ENCODE measurements around the gene FLOT2.
"Not testable (repeated sequence)": the region's sequence is repeated elsewhere in the genome, so short reads cannot be mapped to it uniquely, and the experiment has no call there.

Gene FLOT2

GRCh38 chr17:28896884-28897768 is at the start of gene FLOT2:
TSS of gene FLOT2 (minus strand) at chr17:28897733. CDS start at chr17:28897574, 159 bp downstream.
- peak; percentile 64 for DNase-seq (ENCODE audit: low spot score)

GRCh38 chr17:28946239-28946638 is 48.7 kb upstream of the FLOT2 start:
- DNase-seq (ENCODE audit: low spot score): no peak

- DNase-seq (ENCODE audit: low spot score): peak; percentile 71
These were observed 47.6 kb upstream of the FLOT2 start for GRCh38 chr17:28944862-28945741.

GRCh38 chr17:28944343-28944742 is 46.8 kb upstream of the FLOT2 start:
- no peak for DNase-seq (ENCODE audit: low spot score)

GRCh38 chr17:28942925-28943324 is 45.4 kb upstream of the FLOT2 start:
- no peak for DNase-seq (ENCODE audit: low spot score)

- DNase-seq (ENCODE audit: low spot score): no peak
These were observed 43.7 kb upstream of the FLOT2 start for GRCh38 chr17:28941251-28941650.

GRCh38 chr17:28940675-28941074 is 43.1 kb upstream of the FLOT2 start:
- DNase-seq (ENCODE audit: low spot score): no peak

- no peak for DNase-seq (ENCODE audit: low spot score)
These were observed 42.6 kb upstream of the FLOT2 start for GRCh38 chr17:28940142-28940541.

GRCh38 chr17:28938552-28938951 is 41.0 kb upstream of the FLOT2 start:
- no peak for DNase-seq (ENCODE audit: low spot score)

GRCh38 chr17:28937044-28937729 is 39.7 kb upstream of the FLOT2 start:
- no peak for DNase-seq (ENCODE audit: low spot score)

GRCh38 chr17:28935744-28936460 is 38.4 kb upstream of the FLOT2 start:
- DNase-seq (ENCODE audit: low spot score): no peak

- DNase-seq (ENCODE audit: low spot score): not testable (repeated sequence)
These were observed 37.0 kb upstream of the FLOT2 start for GRCh38 chr17:28934508-28934907.

GRCh38 chr17:28929787-28930186 is 32.3 kb upstream of the FLOT2 start:
- DNase-seq (ENCODE audit: low spot score): no peak

- DNase-seq (ENCODE audit: low spot score): no peak
These were observed 30.5 kb upstream of the FLOT2 start for GRCh38 chr17:28928061-28928460.

- no peak for DNase-seq (ENCODE audit: low spot score)
These were observed 29.3 kb upstream of the FLOT2 start for GRCh38 chr17:28926786-28927185.

GRCh38 chr17:28926366-28926765 is 28.8 kb upstream of the FLOT2 start:
- DNase-seq (ENCODE audit: low spot score): no peak

GRCh38 chr17:28925912-28926365 is 28.4 kb upstream of the FLOT2 start:
- DNase-seq (ENCODE audit: low spot score): no peak

- no peak for DNase-seq (ENCODE audit: low spot score)
These were observed 22.7 kb upstream of the FLOT2 start for GRCh38 chr17:28920201-28920600.

- DNase-seq (ENCODE audit: low spot score): no peak
These were observed 20.8 kb upstream of the FLOT2 start for GRCh38 chr17:28918295-28918694.

GRCh38 chr17:28917465-28917864 is 19.9 kb upstream of the FLOT2 start:
- no peak for DNase-seq (ENCODE audit: low spot score)

- no peak for DNase-seq (ENCODE audit: low spot score)
These were observed 19.5 kb upstream of the FLOT2 start for GRCh38 chr17:28917029-28917428.

Data from cerebellar cortex (tissue), 1 donor.